GM18907 (cell line): ENCODE data around the gene RAB7B.

Experiments
- ATAC-seq: cut with Tn5 transposase; IDR thresholded peaks from one replicate; pipeline ENCODE4 v1.9.1; 2021; ENCODE audit warnings: mild to moderate bottlenecking, moderate library complexity; ENCODE audit not compliant: unreplicated experiment

RAB7B gene

GRCh38 chr1:205950826-205951549 is 52.2 kb downstream of the RAB7B start:
- ATAC-seq: no peak

DNA sequence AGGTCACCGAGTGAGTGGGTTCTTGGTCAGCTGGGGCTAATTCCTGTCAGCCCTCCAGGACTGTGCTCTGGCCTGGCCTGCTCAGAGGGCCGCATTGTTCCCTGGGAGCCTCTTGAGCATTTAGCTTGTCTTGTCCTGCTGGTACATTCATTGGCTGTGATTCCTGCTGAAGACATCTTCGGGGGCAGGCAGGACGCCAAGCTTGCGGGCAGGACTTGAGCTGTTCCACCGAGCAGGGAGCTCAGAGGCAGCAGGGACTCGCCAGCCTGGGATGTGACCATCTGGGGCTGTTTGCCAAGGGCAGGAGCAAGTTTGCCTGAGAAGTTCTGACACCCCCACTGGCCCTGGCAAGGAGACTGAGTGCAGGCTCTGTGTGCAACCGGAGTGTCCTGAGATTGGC is 52.9 kb downstream of the RAB7B start:
- ATAC-seq: no peak

DNA sequence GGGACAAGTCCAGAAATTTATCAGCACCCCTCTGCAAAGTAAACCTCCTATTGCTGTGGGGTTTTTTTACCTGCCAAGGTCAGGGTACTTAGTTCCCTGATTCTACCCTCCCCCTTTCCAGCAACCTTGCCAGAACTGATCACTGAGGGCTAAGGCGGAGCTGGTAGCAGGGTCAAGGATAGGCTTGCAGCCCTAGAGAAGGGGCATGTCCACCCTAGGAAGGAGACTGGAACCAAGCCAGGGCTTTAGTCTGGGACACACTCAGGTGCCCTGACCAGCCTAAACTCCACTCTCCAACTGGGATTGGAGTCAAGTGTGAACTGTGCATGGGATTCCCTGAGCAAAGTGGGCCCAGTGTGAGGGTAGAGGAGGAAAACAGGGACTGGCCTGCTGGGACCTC is 53.4 kb downstream of the RAB7B start:
- ATAC-seq: no peak

GRCh38 chr1:205948886-205949285 is 54.3 kb downstream of the RAB7B start:
- no peak for ATAC-seq

- no peak for ATAC-seq
Observed at GRCh38 chr1:205948039-205948438, 55.2 kb downstream of the RAB7B start.

- ATAC-seq: no peak
Observed at GRCh38 chr1:205947024-205947423, 56.2 kb downstream of the RAB7B start.

GRCh38 chr1:205945069-205945468 is 58.1 kb downstream of the RAB7B start:
- no peak for ATAC-seq

- ATAC-seq: no peak
Observed at GRCh38 chr1:205944525-205944924, 58.7 kb downstream of the RAB7B start.

DNA sequence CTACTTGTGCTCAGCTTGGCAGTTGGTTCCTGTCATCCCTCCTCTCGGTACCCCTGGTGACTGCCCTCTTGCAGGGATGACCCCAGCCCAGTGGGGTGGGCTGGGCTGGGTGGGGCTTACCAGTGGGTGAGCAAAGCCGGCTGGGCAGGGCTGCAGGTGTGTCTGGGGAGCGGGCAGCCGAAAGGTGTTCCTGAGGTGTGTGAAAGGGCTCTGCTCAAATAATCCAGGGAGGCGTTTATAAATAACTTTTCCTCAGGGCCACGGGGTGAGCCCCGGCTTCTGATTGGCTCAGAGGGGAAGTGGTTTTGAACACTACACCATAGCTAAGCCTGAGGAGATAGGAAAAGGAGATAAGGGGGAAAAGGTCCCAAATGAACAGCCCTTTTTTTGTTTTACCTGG is 60.0 kb downstream of the RAB7B start, which contains the start of gene SLC26A9:
Gene SLC26A9, minus strand, starts transcription at position 212 of the 400 bp plus-strand sequence. CDS start 7,636 bp downstream, outside the sequence.
- no peak for ATAC-seq

DNA sequence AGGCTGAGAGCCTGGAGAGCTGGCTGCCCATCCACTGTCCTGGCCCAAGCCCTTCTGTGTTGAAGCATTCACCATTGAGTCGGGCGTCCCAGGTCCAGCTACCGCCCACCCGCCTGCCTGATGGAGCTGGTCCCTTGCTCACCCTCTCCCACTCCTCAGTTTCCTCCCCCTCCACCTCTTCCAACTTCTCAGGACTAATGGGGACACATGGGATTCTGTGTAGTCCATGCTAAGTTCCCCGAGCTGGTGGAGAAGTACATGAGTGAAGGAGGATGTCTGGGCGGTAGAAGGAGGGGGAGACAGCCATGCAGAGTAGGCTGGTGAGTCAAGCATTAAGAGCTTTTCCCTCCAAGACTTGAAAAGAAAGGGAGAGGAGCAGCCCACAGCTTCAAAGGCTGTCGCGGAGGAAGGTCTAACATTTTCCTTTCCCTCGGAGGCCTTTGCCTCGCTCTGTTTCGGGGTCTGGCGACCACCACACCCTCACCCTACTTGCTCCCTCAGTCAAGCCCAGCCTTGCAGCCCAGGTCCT is 60.5 kb downstream of the RAB7B start:
- no peak for ATAC-seq

GRCh38 chr1:205940710-205941109 is 62.5 kb downstream of the RAB7B start:
- no peak for ATAC-seq

- no peak for ATAC-seq
Observed at GRCh38 chr1:205939690-205940330, 63.4 kb downstream of the RAB7B start.

DNA sequence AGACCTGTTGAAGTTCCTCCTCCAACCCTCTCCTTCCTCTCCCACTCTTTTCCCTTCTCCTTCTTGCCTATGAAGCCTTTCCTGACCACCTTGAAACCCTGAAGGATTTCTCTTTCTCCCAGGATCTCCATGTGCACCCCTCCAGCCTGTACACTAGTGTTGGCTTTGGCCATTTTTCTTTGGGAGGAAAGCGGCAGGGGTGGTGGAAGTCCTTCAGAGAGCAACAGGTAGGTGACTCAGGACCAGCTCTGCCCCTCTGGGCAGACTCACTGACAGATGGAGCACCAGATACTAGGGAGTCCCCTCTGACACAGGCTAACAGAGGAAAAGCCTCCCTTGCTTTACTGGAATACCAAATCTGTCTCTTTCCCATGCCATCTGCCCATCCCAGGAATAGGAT is 64.5 kb downstream of the RAB7B start:
- no peak for ATAC-seq

DNA sequence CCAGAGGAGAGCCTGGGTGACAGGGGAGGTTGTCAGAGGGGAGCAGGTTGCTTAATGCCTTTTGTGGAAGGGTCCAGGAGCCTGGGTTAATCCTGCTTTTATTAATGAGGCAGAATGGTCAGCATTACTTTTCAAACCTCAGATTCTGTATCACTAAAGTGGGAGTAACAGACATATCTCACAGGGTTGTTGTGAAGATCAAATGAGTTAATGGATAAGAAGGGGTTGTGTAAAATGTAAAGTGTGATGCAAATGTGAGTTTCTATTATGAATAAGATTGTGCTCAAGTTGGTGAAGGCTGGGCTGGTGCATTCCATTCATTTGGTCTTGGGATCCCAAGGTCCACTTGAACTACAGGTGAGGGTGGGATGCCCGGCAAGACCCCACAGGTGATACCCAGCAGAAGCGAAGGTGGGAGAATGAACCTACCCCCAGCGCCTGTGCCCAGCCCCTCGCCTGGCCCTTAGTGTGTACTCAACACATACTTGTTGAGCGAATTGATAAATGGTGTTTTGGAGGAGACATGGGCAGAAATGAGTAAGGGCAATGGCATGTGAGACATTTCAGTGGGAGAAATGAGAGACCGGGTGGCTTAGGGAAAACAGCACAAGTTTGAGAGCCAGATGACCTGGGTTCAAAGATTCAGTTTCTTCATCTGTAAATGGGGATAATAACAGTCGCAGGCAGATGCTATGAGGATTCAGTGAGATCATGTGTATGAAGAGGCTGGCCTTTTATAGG is 66.2 kb downstream of the RAB7B start:
- no peak for ATAC-seq

- no peak for ATAC-seq
Observed at GRCh38 chr1:205936311-205936710, 66.9 kb downstream of the RAB7B start.

- no peak for ATAC-seq
Observed at GRCh38 chr1:205935869-205936268, 67.3 kb downstream of the RAB7B start.

DNA sequence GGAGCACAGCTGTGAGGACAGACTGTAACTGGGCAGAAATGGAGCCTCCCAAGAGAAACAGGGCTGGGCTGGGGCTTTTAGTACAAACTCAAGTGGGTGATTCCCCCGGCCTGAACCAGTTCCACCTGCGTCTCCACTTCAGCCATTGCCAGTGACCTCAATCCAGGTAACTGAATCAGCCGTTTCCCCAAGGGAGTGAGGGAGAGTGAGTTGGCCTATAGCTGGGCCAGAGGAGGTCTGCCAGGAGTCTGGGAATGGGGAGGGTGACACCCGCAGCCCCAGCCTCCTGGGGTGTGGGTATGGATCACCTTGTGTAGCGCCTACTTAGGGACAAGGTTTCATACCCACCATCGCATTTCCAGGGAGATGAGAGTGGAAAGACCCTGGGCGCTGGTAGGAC is 68.4 kb downstream of the RAB7B start:
- ATAC-seq: no peak

DNA sequence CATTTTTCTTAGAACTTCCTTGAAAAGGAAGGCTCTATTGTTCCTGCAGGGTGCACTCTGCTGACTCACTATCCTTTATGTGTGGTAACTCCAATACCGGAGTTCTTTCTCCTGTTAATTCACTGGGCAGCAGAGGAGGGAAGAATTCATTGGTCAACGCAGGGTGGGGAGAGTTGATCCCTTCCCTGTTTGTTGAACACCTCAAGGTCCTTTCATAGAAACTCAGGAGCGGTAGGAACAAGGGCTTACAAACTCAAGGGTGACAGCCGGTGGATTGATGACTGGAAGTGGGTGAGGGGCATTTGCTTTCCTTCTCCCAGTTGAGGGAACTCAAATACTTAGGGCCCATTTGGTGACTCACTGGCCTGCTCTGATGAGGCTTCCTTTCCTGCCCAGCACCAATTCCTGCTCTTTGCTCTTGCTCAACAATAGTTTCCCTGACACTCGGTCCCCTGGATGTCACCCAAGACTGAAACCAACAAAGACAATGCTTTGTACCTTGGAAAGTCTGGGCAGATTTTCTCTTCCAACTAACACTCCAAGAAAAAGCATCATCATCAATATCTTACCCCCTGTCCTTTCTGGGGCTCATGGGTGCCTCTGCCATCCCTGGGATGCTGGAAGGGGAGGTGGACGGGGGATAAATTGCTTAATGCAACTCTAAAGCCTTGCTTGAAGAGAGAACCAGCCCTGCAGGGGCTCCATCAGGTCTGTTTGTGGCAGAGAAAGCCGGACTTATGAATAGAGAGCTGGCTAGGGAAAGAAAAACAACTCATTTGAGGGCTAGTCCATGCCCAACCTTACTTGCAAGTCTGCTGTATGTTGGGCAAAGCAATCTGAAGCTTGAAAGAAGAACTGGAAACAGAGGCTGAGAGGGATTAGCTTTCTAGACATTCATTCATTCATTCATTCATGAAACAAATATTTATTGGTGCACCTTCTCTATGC is 69.2 kb downstream of the RAB7B start:
- no peak for ATAC-seq

- ATAC-seq: no peak
Observed at GRCh38 chr1:205932776-205933175, 70.4 kb downstream of the RAB7B start.

- ATAC-seq: no peak
Observed at GRCh38 chr1:205930799-205931281, 72.4 kb downstream of the RAB7B start.
